CD14-positive monocyte (primary cell): ENCODE results near the gene SPATA45. TPM values are rescaled to one million over a fixed set of nuclear protein-coding genes. Genes with fewer than 3 reads are reported as not detected.
"Not testable (repeated sequence)": the region's sequence is repeated elsewhere in the genome, so short reads cannot be mapped to it uniquely, and the experiment has no call there.

Source experiments
- DNase-seq, 3 donors: peaks; one replicate each; pipeline ENCODE4 v3.0.0-alpha.2; 2011 to 2022
- H2AFZ ChIP-seq: 2 replicates; pipeline ENCODE4 v1.6.0; 2012; ENCODE audit warnings: mild to moderate bottlenecking, low read depth, low read length, inconsistent platforms; ENCODE audit not compliant: insufficient read depth, poor library complexity, severe bottlenecking
- H3K27ac ChIP-seq, 2 donors: 1 replicate in 1 of 2; 2 replicates in 1 of 2; pipeline ENCODE4 v1.5.1; 2012 to 2013; ENCODE audit warnings: low read length in 2 of 2, control low read depth in 1 of 2, inconsistent platforms in 1 of 2, low read depth in 1 of 2, mild to moderate bottlenecking in 1 of 2
- H3K27me3 ChIP-seq, 2 donors: one replicate each; pipeline versions ENCODE4 v1.6.0 to v1.6.1; 2011 to 2013; ENCODE audit warnings: low read length in 2 of 2; ENCODE audit not compliant: control insufficient read depth in 2 of 2, insufficient read depth in 2 of 2
- H3K36me3 ChIP-seq, 2 donors: replicated peaks in 1 of 2; 1 replicate in 1 of 2; 2 replicates in 1 of 2; pipeline versions ENCODE4 v1.5.1 to v1.6.1; 2012 to 2013; ENCODE audit warnings: low read length in 2 of 2, control low read depth in 1 of 2, inconsistent platforms in 1 of 2, mild to moderate bottlenecking in 1 of 2; ENCODE audit not compliant: insufficient read depth in 2 of 2, control insufficient read depth in 1 of 2
- H3K4me1 ChIP-seq, 2 donors: 1 replicate in 1 of 2; 2 replicates in 1 of 2; pipeline versions ENCODE4 v1.5.1 to v1.6.1; 2012 to 2013; ENCODE audit warnings: low read length in 2 of 2, control low read depth in 1 of 2, inconsistent platforms in 1 of 2, mild to moderate bottlenecking in 1 of 2, moderate library complexity in 1 of 2; ENCODE audit not compliant: insufficient read depth in 2 of 2, control insufficient read depth in 1 of 2
- H3K4me2 ChIP-seq: replicated peaks from 2 replicates; pipeline ENCODE3; 2012; ENCODE audit warnings: low read length, moderate library complexity, mild to moderate bottlenecking; ENCODE audit not compliant: poor library complexity, severe bottlenecking; ENCODE audit errors: extremely low read depth
- H3K4me3 ChIP-seq, 3 experiments: fragments of 200-600 bp in 1 of 3; sonication (generic) in 1 of 3; replicated peaks in 1 of 3; 1 replicate in 2 of 3; 2 replicates in 1 of 3; pipeline ENCODE4 v1.5.1; 2011 to 2013; ENCODE audit warnings: low read length in 3 of 3, mild to moderate bottlenecking in 3 of 3, control low read depth in 2 of 3, low read depth in 2 of 3, inconsistent platforms in 1 of 3, moderate library complexity in 1 of 3
- H3K79me2 ChIP-seq: 2 replicates; pipeline ENCODE4 v1.6.0; 2012; ENCODE audit warnings: mild to moderate bottlenecking, control low read depth, inconsistent platforms, low read length, moderate library complexity; ENCODE audit not compliant: insufficient read depth
- H3K9ac ChIP-seq: 2 replicates; pipeline ENCODE4 v1.6.0; 2017; ENCODE audit warnings: low read length, mild to moderate bottlenecking; ENCODE audit not compliant: insufficient read depth, poor library complexity, severe bottlenecking
- H3K9me3 ChIP-seq, 2 donors: replicated peaks in 1 of 2; 1 replicate in 1 of 2; 2 replicates in 1 of 2; pipeline versions ENCODE4 v1.5.1 to v1.6.1; 2012 to 2013; ENCODE audit warnings: low read length in 2 of 2, control low read depth in 1 of 2; ENCODE audit not compliant: control insufficient read depth in 1 of 2, insufficient read depth in 1 of 2
- H4K20me1 ChIP-seq: 2 replicates; pipeline ENCODE4 v1.6.0; 2012; ENCODE audit warnings: mild to moderate bottlenecking, low read length, control low read depth, moderate library complexity; ENCODE audit not compliant: insufficient read depth
- H3K27ac Mint-ChIP-seq, 7 donors: one replicate each; pipeline ENCODE4 v1.8.0; 2020; ENCODE audit warnings: mild to moderate bottlenecking in 7 of 7, mixed read lengths in 7 of 7, moderate library complexity in 6 of 7, inconsistent platforms in 2 of 7
- H3K27me3 Mint-ChIP-seq, 3 donors: one replicate each; pipeline ENCODE4 v1.8.0; 2021 to 2022; ENCODE audit warnings: low read depth in 3 of 3, mild to moderate bottlenecking in 3 of 3, mixed read lengths in 3 of 3, moderate library complexity in 3 of 3, inconsistent platforms in 1 of 3
- H3K36me3 Mint-ChIP-seq, 2 donors: one replicate each; pipeline ENCODE4 v1.8.0; 2020; ENCODE audit warnings: mixed read lengths in 2 of 2, inconsistent platforms in 1 of 2, mild to moderate bottlenecking in 1 of 2
- H3K4me1 Mint-ChIP-seq: one replicate; pipeline ENCODE4 v1.8.0; 2020; ENCODE audit warnings: mild to moderate bottlenecking, mixed read lengths
- H3K4me3 Mint-ChIP-seq, 2 donors: one replicate each; pipeline ENCODE4 v1.8.0; 2020; ENCODE audit warnings: mild to moderate bottlenecking in 2 of 2, mixed read lengths in 2 of 2, moderate library complexity in 1 of 2
- H3K9me3 Mint-ChIP-seq, 7 donors: one replicate each; pipeline ENCODE4 v1.8.0; 2020 to 2022; ENCODE audit warnings: mixed read lengths in 7 of 7, mild to moderate bottlenecking in 6 of 7, moderate library complexity in 6 of 7, inconsistent platforms in 2 of 7
- WGBS: methylation state at CpG from one replicate; pipeline ENCODE4 v1.1.5; 2013; ENCODE audit warnings: missing lambda C conversion rate; ENCODE audit not compliant: insufficient coverage; 5-methylcytosine and 5-hydroxymethylcytosine counted together
- intact Hi-C, 2 donors: fragments of 100-400 bp; cut with micrococcal nuclease; formaldehyde crosslinking; loops; one replicate each; pipeline versions ENCODE4 v1.15.0 to v1.15.1; 2023
- polyA plus RNA-seq, 3 donors: library from polyadenylated mRNA; depleted of rRNA in 1 of 3; unstranded in 2 of 3; stranded (reverse) in 1 of 3; fragments of 300-500 nt in 2 of 3; fragments of >200 nt in 1 of 3; fragmentation: Illumina TruSeq in 2 of 3; gene quantifications; 1 replicate in 2 of 3; 2 replicates in 1 of 3; pipeline ENCODE4 v1.2.3, GENCODE V29; 2012 to 2021
- TF ChIP-seq, protein P1 (sequence below): fragments of 200-600 bp; IDR thresholded peaks from one replicate; pipeline ENCODE4 v1.8.0; 2022; ENCODE audit warnings: antibody characterized with exemption, mild to moderate bottlenecking

SPATA45 gene
- polyA plus RNA-seq, 3 donors = 0.29 TPM; not detected in 2

DNA sequence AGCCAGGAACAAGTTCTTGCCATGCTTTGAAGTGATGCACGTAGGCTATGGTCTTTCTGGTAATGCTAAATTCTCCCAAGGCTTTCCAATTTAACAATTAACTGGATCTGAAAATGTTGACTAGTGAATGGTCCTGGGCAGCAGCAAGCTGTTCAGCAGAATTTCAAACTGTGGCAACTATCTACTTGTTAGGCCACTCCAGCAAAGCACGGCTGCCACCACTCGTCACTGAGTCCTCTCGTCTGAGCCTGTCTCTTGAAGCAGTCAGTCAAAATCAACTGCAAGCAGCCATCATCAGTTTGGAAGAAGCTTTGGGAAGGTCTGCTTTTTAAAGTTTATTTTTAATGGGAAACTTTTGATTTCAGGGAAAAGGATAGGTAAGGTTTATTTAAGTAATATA lies 16.8 kb upstream of the SPATA45 start:
- peaks cover 16 to 32% of the 10 kb centered on the region in 2 donors for H3K36me3 Mint-ChIP-seq
- intact Hi-C loops = no loop called here
- Histone ChIP-seq H3K4me1 (peaks cover 32% of the 10 kb centered on the region in 2 donors), H2AFZ (no peak overlapping the region), H3K27ac (no peak overlapping the region), H3K9me3 (no peaks in the 10 kb centered on the region), H3K4me2 (no peak overlapping the region), H3K4me3 (no peak overlapping the region), H4K20me1 (no peaks in the 10 kb centered on the region), H3K9ac (no peak overlapping the region), H3K27me3 (no peaks in the 10 kb centered on the region), H3K36me3 (peaks cover 9 to 30% of the 10 kb centered on the region in 2 donors), H3K79me2 (peaks cover 40% of the 10 kb centered on the region)
- WGBS = 100% methylated on average over 2 of the region's 4 CpGs
- TF ChIP-seq, protein P1, sequence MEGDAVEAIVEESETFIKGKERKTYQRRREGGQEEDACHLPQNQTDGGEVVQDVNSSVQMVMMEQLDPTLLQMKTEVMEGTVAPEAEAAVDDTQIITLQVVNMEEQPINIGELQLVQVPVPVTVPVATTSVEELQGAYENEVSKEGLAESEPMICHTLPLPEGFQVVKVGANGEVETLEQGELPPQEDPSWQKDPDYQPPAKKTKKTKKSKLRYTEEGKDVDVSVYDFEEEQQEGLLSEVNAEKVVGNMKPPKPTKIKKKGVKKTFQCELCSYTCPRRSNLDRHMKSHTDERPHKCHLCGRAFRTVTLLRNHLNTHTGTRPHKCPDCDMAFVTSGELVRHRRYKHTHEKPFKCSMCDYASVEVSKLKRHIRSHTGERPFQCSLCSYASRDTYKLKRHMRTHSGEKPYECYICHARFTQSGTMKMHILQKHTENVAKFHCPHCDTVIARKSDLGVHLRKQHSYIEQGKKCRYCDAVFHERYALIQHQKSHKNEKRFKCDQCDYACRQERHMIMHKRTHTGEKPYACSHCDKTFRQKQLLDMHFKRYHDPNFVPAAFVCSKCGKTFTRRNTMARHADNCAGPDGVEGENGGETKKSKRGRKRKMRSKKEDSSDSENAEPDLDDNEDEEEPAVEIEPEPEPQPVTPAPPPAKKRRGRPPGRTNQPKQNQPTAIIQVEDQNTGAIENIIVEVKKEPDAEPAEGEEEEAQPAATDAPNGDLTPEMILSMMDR = no peak
- no peaks in the 10 kb centered on the region for H3K27me3 Mint-ChIP-seq
- no peak for DNase-seq
- peaks cover 8% of the 10 kb centered on the region for H3K4me1 Mint-ChIP-seq
- no peaks in the 10 kb centered on the region for H3K9me3 Mint-ChIP-seq
- H3K4me3 Mint-ChIP-seq = no peak overlapping the region
- H3K27ac Mint-ChIP-seq = peak overlapping the region in 1 of 7 donors; percentile 57

DNA sequence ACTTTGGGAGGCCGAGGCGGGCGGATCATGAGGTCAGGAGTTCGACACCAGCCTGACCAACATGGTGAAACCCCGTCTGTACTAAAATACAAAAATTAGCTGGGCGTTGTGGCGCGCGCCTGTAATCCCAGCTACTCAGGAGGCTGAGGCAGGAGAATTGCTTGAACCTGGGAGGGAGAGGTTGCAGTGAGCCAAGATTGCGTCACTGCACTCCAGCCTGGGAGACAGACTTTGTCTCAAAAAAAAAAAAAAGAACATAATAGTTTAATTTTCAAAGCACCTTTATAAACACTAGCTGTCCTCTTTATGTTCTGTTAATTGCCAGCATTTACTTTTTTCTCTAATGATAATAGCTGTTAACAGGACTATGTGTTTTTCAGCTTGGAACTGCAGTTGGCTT lies 15.9 kb upstream of the SPATA45 start:
- H3K27ac ChIP-seq, DNase-seq, H3K4me3 Mint-ChIP-seq, H3K27ac Mint-ChIP-seq, H2AFZ ChIP-seq, intact Hi-C loops, H3K9ac ChIP-seq, H3K4me3 ChIP-seq, H3K9me3 ChIP-seq, H3K4me1 Mint-ChIP-seq, H3K27me3 Mint-ChIP-seq, H3K9me3 Mint-ChIP-seq, H3K27me3 ChIP-seq, H3K4me2 ChIP-seq, H4K20me1 ChIP-seq: not testable (repeated sequence)
- H3K36me3 ChIP-seq = peaks cover 9 to 26% of the 10 kb centered on the region in 2 donors
- peaks cover 14 to 26% of the 10 kb centered on the region in 2 donors for H3K36me3 Mint-ChIP-seq
- WGBS = no CpG with 5 or more reads among the region's 10 CpGs
- H3K4me1 ChIP-seq = peaks cover 39% of the 10 kb centered on the region in 2 donors
- peaks cover 48% of the 10 kb centered on the region for H3K79me2 ChIP-seq
